GM21447 (cell line): ENCODE results near the gene ELOB.
"Not testable (repeated sequence)": the region's sequence is repeated elsewhere in the genome, so short reads cannot be mapped to it uniquely, and the experiment has no call there.

ENCODE experiments used
- ATAC-seq: cut with Tn5 transposase; IDR thresholded peaks from one replicate; pipeline ENCODE4 v1.9.1; 2021; ENCODE audit not compliant: unreplicated experiment

ELOB gene

GRCh38 chr16:2724088-2724676, 52.9 kb downstream of the ELOB start:
- ATAC-seq = no peak

- not testable (repeated sequence) for ATAC-seq
These were observed 55.4 kb downstream of the ELOB start for GRCh38 chr16:2721634-2722173.
